GM10266 (cell line): ENCODE data around the gene USP9X.

Experiments
- DNase-seq: peaks from one replicate; pipeline ENCODE4 v3.0.0; 2012; ENCODE audit errors: extremely low spot score
- TF ChIP-seq, protein P1 (sequence below): IDR thresholded peaks from 2 replicates; pipeline ENCODE4 v1.5.1; 2012; ENCODE audit warnings: mild to moderate bottlenecking, low read depth; ENCODE audit not compliant: control insufficient read depth, insufficient read depth; ENCODE audit errors: missing control alignments

The USP9X gene

DNA sequence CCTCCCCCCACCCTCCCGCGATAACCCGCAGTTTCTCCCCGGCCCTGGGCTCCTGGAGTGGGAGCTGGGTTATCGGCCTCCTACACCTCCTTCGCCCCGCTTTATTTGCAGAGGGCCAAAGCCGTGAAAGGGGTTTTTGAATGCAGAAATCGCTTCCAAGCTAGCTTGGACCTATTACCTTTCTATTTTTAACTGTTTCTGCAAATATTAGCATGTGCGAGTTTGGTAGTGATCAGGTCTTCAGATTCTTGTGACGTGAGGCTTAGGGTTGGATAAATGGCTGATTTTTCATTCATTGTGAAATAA, 1.3 kb downstream of the USP9X start:
- no peak for DNase-seq
- TF ChIP-seq, protein P1, sequence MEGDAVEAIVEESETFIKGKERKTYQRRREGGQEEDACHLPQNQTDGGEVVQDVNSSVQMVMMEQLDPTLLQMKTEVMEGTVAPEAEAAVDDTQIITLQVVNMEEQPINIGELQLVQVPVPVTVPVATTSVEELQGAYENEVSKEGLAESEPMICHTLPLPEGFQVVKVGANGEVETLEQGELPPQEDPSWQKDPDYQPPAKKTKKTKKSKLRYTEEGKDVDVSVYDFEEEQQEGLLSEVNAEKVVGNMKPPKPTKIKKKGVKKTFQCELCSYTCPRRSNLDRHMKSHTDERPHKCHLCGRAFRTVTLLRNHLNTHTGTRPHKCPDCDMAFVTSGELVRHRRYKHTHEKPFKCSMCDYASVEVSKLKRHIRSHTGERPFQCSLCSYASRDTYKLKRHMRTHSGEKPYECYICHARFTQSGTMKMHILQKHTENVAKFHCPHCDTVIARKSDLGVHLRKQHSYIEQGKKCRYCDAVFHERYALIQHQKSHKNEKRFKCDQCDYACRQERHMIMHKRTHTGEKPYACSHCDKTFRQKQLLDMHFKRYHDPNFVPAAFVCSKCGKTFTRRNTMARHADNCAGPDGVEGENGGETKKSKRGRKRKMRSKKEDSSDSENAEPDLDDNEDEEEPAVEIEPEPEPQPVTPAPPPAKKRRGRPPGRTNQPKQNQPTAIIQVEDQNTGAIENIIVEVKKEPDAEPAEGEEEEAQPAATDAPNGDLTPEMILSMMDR: no peak

DNA sequence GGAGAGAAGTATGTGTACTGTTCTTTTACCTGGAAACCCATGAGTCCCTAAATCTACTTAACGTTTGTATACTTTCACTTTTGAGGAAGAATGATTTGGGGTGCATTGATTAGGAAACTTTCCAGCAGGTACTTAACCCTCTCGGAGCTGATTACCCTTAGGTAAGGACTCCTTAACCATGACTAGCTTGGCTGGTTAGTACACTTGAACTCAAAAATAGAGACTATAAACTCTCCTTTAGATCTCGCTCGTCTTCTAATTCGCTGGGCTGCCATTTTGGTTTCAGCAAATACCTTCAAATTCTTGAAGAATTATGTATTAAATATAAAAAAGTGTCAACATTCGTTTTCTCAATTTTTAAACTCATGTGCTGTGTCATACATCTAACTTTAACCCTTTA, 2.0 kb downstream of the USP9X start:
- TF ChIP-seq, protein P1: no peak
- DNase-seq: no peak

DNA sequence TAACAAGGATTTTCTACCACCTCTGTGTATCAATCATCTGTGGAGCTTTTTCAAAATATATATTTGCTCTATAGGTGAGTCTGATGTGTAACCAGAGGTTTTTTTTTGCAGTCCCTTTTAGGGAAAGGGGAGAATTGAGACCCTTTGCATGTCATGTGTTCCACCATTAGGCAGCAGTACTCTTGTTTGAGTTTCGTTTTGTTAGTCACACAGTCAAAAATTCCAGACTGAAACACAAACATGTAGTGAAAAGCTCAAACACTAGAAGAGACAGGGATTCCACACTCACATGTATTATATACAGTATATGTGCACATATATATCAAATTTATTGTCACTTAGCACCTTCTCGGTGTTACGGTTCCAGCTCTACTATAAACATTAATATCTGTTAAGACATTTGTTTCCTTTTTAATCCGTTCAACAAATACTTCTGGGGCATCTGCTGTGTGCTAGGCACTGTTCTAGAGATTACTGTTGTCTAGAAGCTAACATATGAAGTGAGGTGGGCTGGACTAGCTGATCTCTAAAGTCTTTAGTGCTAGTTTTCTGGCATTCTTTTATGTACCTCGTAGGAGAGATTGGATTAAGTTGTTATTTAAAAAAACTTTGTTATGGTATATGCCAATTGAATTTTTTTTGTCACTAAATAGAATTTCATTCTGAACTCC, 5.5 kb downstream of the USP9X start:
- TF ChIP-seq, protein P1: no peak
- no peak for DNase-seq

DNA sequence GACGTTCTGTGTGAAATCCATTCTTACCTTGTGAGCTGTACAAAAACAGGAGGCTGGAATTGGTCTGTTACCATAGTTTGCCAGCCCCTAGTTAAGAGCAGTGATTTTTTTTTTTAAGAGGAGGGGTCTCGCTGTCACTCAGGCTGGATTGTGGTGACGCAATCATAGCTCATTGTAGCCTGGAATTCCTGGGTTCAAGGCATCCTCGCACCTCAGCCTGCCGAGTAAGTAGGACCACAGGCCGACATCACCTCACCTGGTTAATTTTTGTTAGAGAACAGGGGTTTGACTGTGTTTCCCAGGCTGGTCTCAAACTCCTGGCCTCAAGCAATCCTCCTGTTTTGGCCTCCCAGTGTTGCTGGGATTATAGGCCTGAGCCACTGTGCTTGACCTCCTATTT, 7.5 kb downstream of the USP9X start:
- no peak for DNase-seq
- TF ChIP-seq, protein P1: no peak

DNA sequence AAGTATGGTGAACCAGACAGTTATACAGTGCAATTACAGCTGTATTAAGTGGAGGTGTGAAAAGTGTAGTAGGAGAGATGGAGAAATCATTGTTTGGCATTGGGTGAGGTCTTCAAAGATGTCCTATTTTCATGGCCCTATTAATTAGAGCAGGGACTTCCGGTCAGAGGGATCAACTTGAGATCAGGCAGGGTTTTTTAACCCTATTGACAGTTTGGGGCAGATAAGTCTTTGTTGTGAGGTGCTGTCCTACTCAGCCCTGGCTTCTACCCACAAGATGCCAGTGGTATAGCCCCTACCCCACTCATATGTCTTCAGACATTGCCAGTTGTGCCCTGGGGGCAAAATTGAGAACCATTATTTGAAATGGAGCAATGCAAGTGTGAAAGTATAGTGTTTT, 9.9 kb downstream of the USP9X start:
- TF ChIP-seq, protein P1: no peak
- no peak for DNase-seq

DNA sequence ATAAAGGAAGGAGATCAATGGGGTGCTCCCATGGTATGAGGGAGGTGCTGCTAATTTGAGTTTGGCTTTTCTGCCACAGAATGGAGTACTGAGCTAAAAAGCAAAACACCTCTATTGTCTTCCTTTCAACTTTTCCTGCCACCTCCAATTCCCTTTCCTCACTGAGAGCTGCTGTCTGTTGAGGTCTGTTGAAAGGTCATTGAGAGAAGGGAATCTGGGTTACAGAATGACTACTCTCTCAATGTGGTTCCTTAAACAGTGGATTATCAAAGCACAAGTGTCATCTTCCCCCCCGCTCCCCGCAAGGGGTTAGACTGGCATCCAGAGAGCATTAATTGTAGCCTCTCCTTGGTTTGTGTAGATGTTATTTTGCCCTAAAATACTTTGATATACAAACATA, 10.7 kb downstream of the USP9X start:
- TF ChIP-seq, protein P1: no peak
- DNase-seq: no peak

DNA sequence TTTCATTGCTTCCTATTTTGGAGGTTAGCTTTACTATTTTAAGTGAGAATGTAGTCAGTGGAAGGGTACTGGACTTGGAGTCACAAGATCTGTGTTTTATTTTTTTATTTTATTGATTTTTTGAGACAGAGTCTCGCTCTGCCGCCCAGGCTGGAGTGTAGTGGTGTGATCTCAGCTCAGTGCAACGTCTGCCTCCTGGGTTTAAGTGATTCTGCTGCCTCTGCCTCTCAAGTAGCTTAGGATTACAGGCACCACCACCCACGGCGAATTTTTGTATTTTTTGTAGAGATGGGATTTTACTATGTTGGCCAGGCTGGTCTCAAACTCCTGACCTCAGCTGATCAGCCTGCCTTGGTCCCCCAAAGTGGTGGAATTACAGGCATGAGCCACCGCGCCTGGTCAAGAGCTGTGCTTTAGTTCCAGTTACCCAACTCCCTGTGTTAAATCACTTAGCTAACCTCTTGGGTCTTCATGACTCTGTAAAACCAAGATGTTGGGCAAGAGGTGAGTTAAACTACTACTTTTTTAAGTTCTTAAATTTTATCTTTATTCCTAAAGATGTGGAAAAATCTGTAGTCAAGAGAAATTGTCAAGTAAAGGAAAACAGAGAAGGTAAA, 11.2 kb downstream of the USP9X start:
- TF ChIP-seq, protein P1: no peak
- no peak for DNase-seq
